Activated naive CD8-positive, alpha-beta T cell treated with anti-CD3 and anti-CD28 coated beads, Interleukin-2, amount 50 U/mL, for 24 hours (primary cell): ENCODE measurements around the gene PIP5K1A.
A peak's percentile ranks its signal among the peaks of the same experiment; 100 is the strongest.

ENCODE experiments used
- ATAC-seq: fragments of 150-1000 bp; cut with Tn5 transposase; one replicate; pipeline ENCODE4 v1.10.0; 2021
- DNase-seq: peaks from one replicate; pipeline ENCODE4 v3.0.0; 2021
- H3K27ac Mint-ChIP-seq: one replicate; pipeline ENCODE4 v1.8.0; 2021; ENCODE audit warnings: mild to moderate bottlenecking, mixed read lengths
- H3K27me3 Mint-ChIP-seq: one replicate; pipeline ENCODE4 v1.8.0; 2021; ENCODE audit warnings: mixed read lengths
- H3K36me3 Mint-ChIP-seq: one replicate; pipeline ENCODE4 v1.8.0; 2021; ENCODE audit warnings: low read depth, mixed read lengths
- H3K4me1 Mint-ChIP-seq: one replicate; pipeline ENCODE4 v1.8.0; 2021; ENCODE audit warnings: mixed read lengths
- H3K4me3 Mint-ChIP-seq: one replicate; pipeline ENCODE4 v1.8.0; 2021; ENCODE audit warnings: mild to moderate bottlenecking, moderate library complexity, mixed read lengths
- H3K9me3 Mint-ChIP-seq: one replicate; pipeline ENCODE4 v1.8.0; 2021; ENCODE audit warnings: mixed read lengths

Gene PIP5K1A, protein sequence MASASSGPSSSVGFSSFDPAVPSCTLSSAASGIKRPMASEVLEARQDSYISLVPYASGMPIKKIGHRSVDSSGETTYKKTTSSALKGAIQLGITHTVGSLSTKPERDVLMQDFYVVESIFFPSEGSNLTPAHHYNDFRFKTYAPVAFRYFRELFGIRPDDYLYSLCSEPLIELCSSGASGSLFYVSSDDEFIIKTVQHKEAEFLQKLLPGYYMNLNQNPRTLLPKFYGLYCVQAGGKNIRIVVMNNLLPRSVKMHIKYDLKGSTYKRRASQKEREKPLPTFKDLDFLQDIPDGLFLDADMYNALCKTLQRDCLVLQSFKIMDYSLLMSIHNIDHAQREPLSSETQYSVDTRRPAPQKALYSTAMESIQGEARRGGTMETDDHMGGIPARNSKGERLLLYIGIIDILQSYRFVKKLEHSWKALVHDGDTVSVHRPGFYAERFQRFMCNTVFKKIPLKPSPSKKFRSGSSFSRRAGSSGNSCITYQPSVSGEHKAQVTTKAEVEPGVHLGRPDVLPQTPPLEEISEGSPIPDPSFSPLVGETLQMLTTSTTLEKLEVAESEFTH

GRCh38 chr1:151198254-151199127, at the start of gene PIP5K1A:
Gene PIP5K1A, plus strand, starts transcription at chr1:151198552. Its CDS starts 445 bp downstream, at chr1:151198997.
- Mint-ChIP-seq H3K9me3 (no peaks in the 10 kb centered on the region), H3K4me3 (peak within 1 kb of the TSS; percentile 94), H3K4me1 (peaks cover 40% of the 10 kb centered on the region), H3K27me3 (peaks cover 4% of the 10 kb centered on the region), H3K27ac (peak within 1 kb of the TSS; percentile 99), H3K36me3 (peaks cover 26% of the 10 kb centered on the region)
- peak; percentile 87 for ATAC-seq
- peak; percentile 99 for DNase-seq

DNA sequence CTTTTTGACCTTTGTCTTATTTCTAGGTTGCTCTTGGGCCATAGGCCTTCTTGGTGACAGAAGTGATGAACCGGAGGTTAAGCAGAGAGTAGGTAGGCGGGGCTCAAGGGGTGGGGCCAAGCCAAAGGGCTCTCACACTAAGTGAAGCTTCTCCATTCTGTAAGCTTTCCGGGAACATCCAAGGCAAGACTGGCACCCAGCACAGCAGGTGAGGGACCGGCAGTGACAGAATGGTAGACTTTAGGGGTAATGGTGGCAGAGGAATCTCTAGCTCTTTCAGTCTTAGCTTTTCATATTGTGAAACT, 41.9 kb upstream of the PIP5K1A start, which contains the start of gene TNFAIP8L2:
TSS of gene TNFAIP8L2 (plus strand) at position 135 of the 305 bp plus-strand sequence. CDS start 2,049 bp downstream, outside the sequence.
- peaks cover 41% of the 10 kb centered on the region for H3K36me3 Mint-ChIP-seq
- DNase-seq (peak; percentile 83), ATAC-seq (peak; percentile 78)
- no peaks in the 10 kb centered on the region for H3K9me3 Mint-ChIP-seq
- H3K27ac Mint-ChIP-seq = peak within 1 kb of the TSS; percentile 97
- peak within 1 kb of the TSS; percentile 99 for H3K4me3 Mint-ChIP-seq
- peaks cover 52% of the 10 kb centered on the region for H3K4me1 Mint-ChIP-seq
- H3K27me3 Mint-ChIP-seq = peaks cover 1% of the 10 kb centered on the region

- Mint-ChIP-seq H3K27ac (peak overlapping the region; percentile 97), H3K36me3 (peaks cover 47% of the 10 kb centered on the region), H3K27me3 (peaks cover 1% of the 10 kb centered on the region), H3K4me3 (peak overlapping the region; percentile 99), H3K4me1 (peaks cover 58% of the 10 kb centered on the region), H3K9me3 (no peaks in the 10 kb centered on the region)
- DNase-seq = peak; percentile 70
- peak; percentile 56 for ATAC-seq
Measured at GRCh38 chr1:151157067-151157531, 41.3 kb upstream of the PIP5K1A start.

DNA sequence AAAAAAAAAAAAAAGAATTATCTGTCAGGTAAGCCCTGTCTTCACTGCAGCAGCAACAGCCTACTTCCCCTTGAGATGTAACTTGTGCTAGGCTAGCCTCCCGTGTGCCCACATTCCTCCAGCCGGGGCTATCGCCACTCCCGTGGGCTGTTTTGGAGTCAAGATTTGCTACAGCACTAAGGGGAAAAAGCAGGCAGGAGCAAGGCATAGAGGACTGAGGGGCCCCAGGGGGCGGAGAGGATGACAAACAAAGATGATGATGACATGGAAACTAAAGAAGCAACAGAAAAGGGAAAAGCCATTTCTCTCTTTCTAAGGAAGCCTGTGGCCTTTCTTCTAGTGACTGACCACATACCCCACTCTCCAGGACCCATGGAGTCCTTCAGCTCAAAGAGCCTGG, 40.0 kb upstream of the PIP5K1A start:
- Mint-ChIP-seq H3K36me3 (peaks cover 52% of the 10 kb centered on the region), H3K4me1 (peaks cover 66% of the 10 kb centered on the region), H3K27ac (peak overlapping the region; percentile 97), H3K9me3 (no peaks in the 10 kb centered on the region), H3K4me3 (peak overlapping the region; percentile 99), H3K27me3 (peaks cover 1% of the 10 kb centered on the region)
- DNase-seq = peak; percentile 67
- ATAC-seq = peak; percentile 57

GRCh38 chr1:151158751-151159251, 39.6 kb upstream of the PIP5K1A start:
- peaks cover 52% of the 10 kb centered on the region for H3K36me3 Mint-ChIP-seq
- peaks cover 66% of the 10 kb centered on the region for H3K4me1 Mint-ChIP-seq
- peaks cover 1% of the 10 kb centered on the region for H3K27me3 Mint-ChIP-seq

GRCh38 chr1:151159373-151159772, 39.0 kb upstream of the PIP5K1A start:
- no peak for DNase-seq
- Mint-ChIP-seq H3K9me3 (no peaks in the 10 kb centered on the region), H3K36me3 (peaks cover 56% of the 10 kb centered on the region), H3K27ac (peak overlapping the region; percentile 97), H3K27me3 (peaks cover 1% of the 10 kb centered on the region), H3K4me3 (peak overlapping the region; percentile 99), H3K4me1 (peaks cover 70% of the 10 kb centered on the region)
- no peak for ATAC-seq

More at GRCh38 chr1:151158751-151159251, 39.6 kb upstream of the PIP5K1A start:
- Mint-ChIP-seq H3K27ac (peak overlapping the region; percentile 97), H3K4me3 (peak overlapping the region; percentile 99), H3K9me3 (no peaks in the 10 kb centered on the region)
- no peak for ATAC-seq
- DNase-seq = no peak

DNA sequence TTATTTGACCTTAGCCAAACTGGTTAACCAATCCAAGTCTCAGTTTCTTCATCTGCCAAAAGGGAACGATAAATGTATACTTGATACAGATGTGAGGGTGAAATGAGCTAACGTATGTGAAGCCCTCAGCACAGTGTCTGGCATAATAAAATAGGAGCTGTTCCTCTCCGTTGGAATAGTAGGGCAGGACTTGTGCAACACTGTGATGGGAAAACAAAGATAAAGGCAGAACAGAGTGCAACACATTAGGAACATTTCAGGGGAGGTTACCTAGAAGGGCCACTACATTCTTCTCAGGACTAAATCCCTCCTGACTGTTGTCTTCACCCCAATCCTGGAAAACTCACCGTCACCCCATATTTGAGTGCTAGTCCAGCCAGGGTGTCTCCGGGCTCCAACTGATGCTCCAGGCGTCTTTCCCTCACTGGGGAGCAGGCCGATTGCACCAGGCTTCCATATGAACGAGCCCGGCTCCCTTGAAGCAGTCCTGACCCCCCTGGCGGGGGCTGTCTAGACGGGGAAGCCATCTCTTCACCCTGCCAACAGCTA, 33.5 kb upstream of the PIP5K1A start:
- DNase-seq = no peak
- ATAC-seq = no peak
- peak overlapping the region; percentile 100 for H3K27ac Mint-ChIP-seq
- peak overlapping the region; percentile 100 for H3K4me3 Mint-ChIP-seq
- peaks cover 4% of the 10 kb centered on the region for H3K9me3 Mint-ChIP-seq
- H3K27me3 Mint-ChIP-seq = peaks cover 3% of the 10 kb centered on the region
- H3K4me1 Mint-ChIP-seq = peaks cover 65% of the 10 kb centered on the region
- peaks cover 61% of the 10 kb centered on the region for H3K36me3 Mint-ChIP-seq

GRCh38 chr1:151165281-151165737, 33.0 kb upstream of the PIP5K1A start:
- H3K36me3 Mint-ChIP-seq = peaks cover 59% of the 10 kb centered on the region
- H3K4me1 Mint-ChIP-seq = peaks cover 61% of the 10 kb centered on the region

DNA sequence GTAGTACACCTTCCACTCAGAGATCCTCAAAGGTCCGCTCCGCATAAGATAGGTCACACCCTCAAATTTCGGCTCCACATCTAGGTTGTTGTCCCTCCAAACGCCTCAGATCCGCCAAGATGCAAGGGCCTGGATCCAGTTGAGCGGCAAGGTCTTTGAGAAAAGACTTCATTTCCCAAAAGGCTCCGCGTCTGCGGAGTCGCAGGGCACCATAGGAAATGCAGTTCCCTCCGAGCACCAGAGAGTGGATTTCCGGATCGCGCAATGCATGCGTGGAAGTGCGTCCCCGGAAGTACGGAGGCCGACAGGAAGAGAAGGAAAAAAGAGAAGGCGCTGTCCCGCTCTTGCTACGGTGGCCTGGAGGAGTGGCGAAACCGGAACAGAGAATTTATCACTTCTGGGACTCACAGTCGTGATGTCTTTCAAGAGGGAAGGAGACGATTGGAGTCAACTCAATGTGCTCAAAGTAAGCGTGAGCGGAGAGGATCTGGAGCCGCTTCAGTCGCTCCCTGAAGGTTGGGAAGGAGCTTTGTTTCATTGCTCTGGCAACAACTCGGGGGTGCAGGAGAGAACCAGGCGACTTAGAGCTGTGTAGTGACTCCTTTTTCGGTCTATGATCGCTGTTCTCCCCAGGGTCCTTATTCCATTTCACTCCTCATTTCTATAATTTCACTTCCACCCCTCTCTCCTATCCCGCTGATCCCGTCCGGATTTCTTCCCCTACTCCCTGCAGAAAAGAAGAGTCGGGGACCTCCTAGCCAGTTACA, 32.4 kb upstream of the PIP5K1A start, which contains the start of the genes LYSMD1 and SCNM1:
TSS of gene LYSMD1 (minus strand) at position 165 of the 767 bp plus-strand sequence. CDS start 644 bp downstream, outside the sequence.
TSS of gene SCNM1 (plus strand) at position 407 of the 767 bp plus-strand sequence. CDS start at position 416, 9 bp downstream.
- Mint-ChIP-seq H3K36me3 (peaks cover 54% of the 10 kb centered on the region), H3K4me1 (peaks cover 55% of the 10 kb centered on the region), H3K9me3 (peaks cover 4% of the 10 kb centered on the region), H3K27me3 (peaks cover 3% of the 10 kb centered on the region), H3K4me3 (peak within 1 kb of the TSS; percentile 100), H3K27ac (peak within 1 kb of the TSS; percentile 100)
- peak; percentile 93 for DNase-seq
- peak; percentile 92 for ATAC-seq

More at GRCh38 chr1:151165281-151165737, 33.0 kb upstream of the PIP5K1A start:
- Mint-ChIP-seq H3K4me3 (peak overlapping the region; percentile 100), H3K27ac (peak overlapping the region; percentile 100), H3K27me3 (peaks cover 3% of the 10 kb centered on the region), H3K9me3 (peaks cover 4% of the 10 kb centered on the region)
- ATAC-seq = no peak
- DNase-seq = no peak

DNA sequence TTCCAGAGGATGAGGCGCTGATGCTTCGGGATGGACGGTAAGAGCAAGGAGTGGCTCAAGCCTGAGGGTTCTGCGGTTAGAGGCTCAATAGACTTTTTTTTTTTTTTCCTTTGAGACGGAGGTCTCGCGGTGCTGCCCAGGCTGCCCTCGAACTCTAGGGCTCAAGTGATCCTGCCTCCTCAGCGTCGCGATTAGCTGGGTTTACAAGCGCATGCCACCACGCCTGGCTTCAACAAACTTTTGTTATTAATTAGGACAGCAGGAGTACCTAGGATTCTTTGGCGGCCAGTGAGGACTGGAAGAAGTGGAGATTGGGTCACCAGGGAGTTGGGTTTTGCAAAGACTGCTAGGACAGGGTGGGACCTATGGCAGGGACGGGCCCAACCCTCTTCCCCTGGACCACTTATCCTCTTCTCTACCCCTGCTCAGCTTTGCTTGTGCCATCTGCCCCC, 31.8 kb upstream of the PIP5K1A start:
- Mint-ChIP-seq H3K36me3 (peaks cover 52% of the 10 kb centered on the region), H3K27ac (peak overlapping the region; percentile 100), H3K4me3 (peak overlapping the region; percentile 100), H3K4me1 (peaks cover 53% of the 10 kb centered on the region), H3K27me3 (peaks cover 3% of the 10 kb centered on the region), H3K9me3 (peaks cover 4% of the 10 kb centered on the region)
- no peak for ATAC-seq
- DNase-seq = no peak

DNA sequence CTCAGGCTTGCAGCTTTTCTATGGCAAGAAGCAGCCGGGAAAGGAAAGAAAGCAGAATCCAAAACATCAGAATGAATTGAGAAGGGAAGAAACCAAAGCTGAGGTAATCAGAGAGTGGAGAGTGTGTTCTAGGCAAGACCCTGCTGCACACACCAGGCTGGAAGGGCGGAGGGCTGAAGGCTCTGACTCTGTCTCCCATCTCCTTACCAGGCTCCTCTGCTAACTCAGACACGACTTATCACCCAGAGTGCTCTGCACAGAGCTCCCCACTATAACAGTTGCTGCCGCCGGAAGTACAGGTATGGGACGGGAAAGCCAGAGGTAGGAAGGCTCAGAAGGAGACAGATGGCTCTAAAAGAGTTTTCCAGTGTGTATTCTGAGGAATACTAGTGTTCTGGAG, 31.2 kb upstream of the PIP5K1A start:
- Mint-ChIP-seq H3K4me3 (peak overlapping the region; percentile 100), H3K9me3 (peaks cover 4% of the 10 kb centered on the region), H3K27me3 (peaks cover 3% of the 10 kb centered on the region), H3K36me3 (peaks cover 48% of the 10 kb centered on the region), H3K4me1 (peaks cover 47% of the 10 kb centered on the region), H3K27ac (peak overlapping the region; percentile 100)
- ATAC-seq (no peak), DNase-seq (no peak)

DNA sequence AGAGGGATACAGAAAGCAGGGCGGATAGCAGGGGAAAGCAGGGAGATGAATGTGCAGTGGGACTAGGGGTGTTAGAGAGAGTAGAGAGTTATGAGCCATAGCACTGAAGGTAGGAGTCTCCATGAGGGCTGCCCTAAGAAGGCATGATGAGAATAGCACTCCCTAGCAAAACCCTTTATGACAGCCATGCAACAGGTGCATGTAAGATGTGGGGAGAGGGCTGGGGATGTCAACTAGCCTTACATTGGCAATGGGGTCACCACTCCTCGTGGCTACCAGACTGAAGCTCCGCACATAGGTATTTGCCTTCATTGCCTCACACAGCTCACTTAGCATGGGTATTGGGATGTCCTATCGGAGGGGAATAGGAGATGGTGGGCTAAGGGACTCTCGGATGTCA, 27.2 kb upstream of the PIP5K1A start:
- H3K36me3 Mint-ChIP-seq = peaks cover 37% of the 10 kb centered on the region
- no peaks in the 10 kb centered on the region for H3K9me3 Mint-ChIP-seq
- H3K27me3 Mint-ChIP-seq = no peaks in the 10 kb centered on the region
- DNase-seq (no peak), ATAC-seq (no peak)
- no peak overlapping the region for H3K4me3 Mint-ChIP-seq
- peaks cover 19% of the 10 kb centered on the region for H3K4me1 Mint-ChIP-seq
- peak overlapping the region; percentile 24 for H3K27ac Mint-ChIP-seq
